Measurements from ENCODE around the gene TCF15. TPM values are rescaled to one million over a fixed set of nuclear protein-coding genes. Genes with fewer than 3 reads are reported as not detected.
A peak's percentile ranks its signal among the peaks of the same experiment; 100 is the strongest.

Gene TCF15
- total RNA-seq, 1 donor from 2014 or later, result 2.1 TPM

GRCh38 chr20:651713-652614 lies 41.9 kb upstream of the TCF15 start:
- H3K27ac ChIP-seq (ENCODE audit: low read depth, low read length), result peak overlapping the region; percentile 85
- peaks cover 23 to 28% (median 26%) of the 10 kb centered on the region in 3 donors for H3K4me1 ChIP-seq (ENCODE audit: control insufficient read depth in 3 of 3, insufficient read depth in 3 of 3, low read length in 3 of 3)
- peak overlapping the region; percentile 87 to 99 (median 93) for H3K4me3 ChIP-seq (ENCODE audit: low read length in 3 of 3)
- no peaks in the 10 kb centered on the region for H3K27me3 ChIP-seq (ENCODE audit: control insufficient read depth in 3 of 3, insufficient read depth in 3 of 3, low read length in 3 of 3)
- H3K9ac ChIP-seq (ENCODE audit: low read depth in 1 of 3, low read length in 3 of 3), result peak overlapping the region; percentile 79 to 92 (median 82)
- H3K36me3 ChIP-seq (ENCODE audit: control insufficient read depth in 3 of 3, insufficient read depth in 3 of 3, low read length in 3 of 3), result peaks cover 31 to 36% (median 32%) of the 10 kb centered on the region in 3 donors
- peaks cover 0 to 4% (median 0%) of the 10 kb centered on the region in 3 donors for H3K9me3 ChIP-seq (ENCODE audit: control insufficient read depth in 3 of 3, low read length in 3 of 3)

GRCh38 chr20:650954-651353 lies 40.8 kb upstream of the TCF15 start:
- no peak overlapping the region for H3K4me3 ChIP-seq (ENCODE audit: low read length in 3 of 3)

GRCh38 chr20:650281-650680 lies 40.2 kb upstream of the TCF15 start:
- Histone ChIP-seq H3K4me1 (ENCODE audit: control insufficient read depth in 3 of 3, insufficient read depth in 3 of 3, low read length in 3 of 3) (peaks cover 23 to 34% (median 34%) of the 10 kb centered on the region in 3 donors), H3K27ac (ENCODE audit: low read depth, low read length) (no peak overlapping the region), H3K36me3 (ENCODE audit: control insufficient read depth in 3 of 3, insufficient read depth in 3 of 3, low read length in 3 of 3) (peaks cover 33 to 40% (median 35%) of the 10 kb centered on the region in 3 donors), H3K9me3 (ENCODE audit: control insufficient read depth in 3 of 3, low read length in 3 of 3) (peaks cover 0 to 4% (median 0%) of the 10 kb centered on the region in 3 donors), H3K4me3 (ENCODE audit: low read length in 3 of 3) (no peak overlapping the region), H3K27me3 (ENCODE audit: control insufficient read depth in 3 of 3, insufficient read depth in 3 of 3, low read length in 3 of 3) (no peaks in the 10 kb centered on the region), H3K9ac (ENCODE audit: low read depth in 1 of 3, low read length in 3 of 3) (no peak overlapping the region)

More at GRCh38 chr20:650954-651353, 40.8 kb upstream of the TCF15 start:
- Histone ChIP-seq H3K9ac (ENCODE audit: low read depth in 1 of 3, low read length in 3 of 3) (no peak overlapping the region), H3K4me1 (ENCODE audit: control insufficient read depth in 3 of 3, insufficient read depth in 3 of 3, low read length in 3 of 3) (peaks cover 23 to 28% (median 28%) of the 10 kb centered on the region in 3 donors), H3K9me3 (ENCODE audit: control insufficient read depth in 3 of 3, low read length in 3 of 3) (peaks cover 0 to 4% (median 0%) of the 10 kb centered on the region in 3 donors), H3K27me3 (ENCODE audit: control insufficient read depth in 3 of 3, insufficient read depth in 3 of 3, low read length in 3 of 3) (no peaks in the 10 kb centered on the region), H3K27ac (ENCODE audit: low read depth, low read length) (no peak overlapping the region), H3K36me3 (ENCODE audit: control insufficient read depth in 3 of 3, insufficient read depth in 3 of 3, low read length in 3 of 3) (peaks cover 33 to 40% (median 35%) of the 10 kb centered on the region in 3 donors)

GRCh38 chr20:647479-648019 lies 37.4 kb upstream of the TCF15 start:
- Histone ChIP-seq H3K27me3 (ENCODE audit: control insufficient read depth in 3 of 3, insufficient read depth in 3 of 3, low read length in 3 of 3) (peaks cover 0 to 15% (median 9%) of the 10 kb centered on the region in 3 donors), H3K9ac (ENCODE audit: low read depth in 1 of 3, low read length in 3 of 3) (no peak overlapping the region), H3K36me3 (ENCODE audit: control insufficient read depth in 3 of 3, insufficient read depth in 3 of 3, low read length in 3 of 3) (peaks cover 33 to 40% (median 35%) of the 10 kb centered on the region in 3 donors), H3K27ac (ENCODE audit: low read depth, low read length) (no peak overlapping the region), H3K9me3 (ENCODE audit: control insufficient read depth in 3 of 3, low read length in 3 of 3) (peaks cover 0 to 4% (median 0%) of the 10 kb centered on the region in 3 donors), H3K4me3 (ENCODE audit: low read length in 3 of 3) (no peak overlapping the region), H3K4me1 (ENCODE audit: control insufficient read depth in 3 of 3, insufficient read depth in 3 of 3, low read length in 3 of 3) (peaks cover 16 to 32% (median 27%) of the 10 kb centered on the region in 3 donors)

GRCh38 chr20:646868-647233 lies 36.7 kb upstream of the TCF15 start:
- H3K9me3 ChIP-seq (ENCODE audit: control insufficient read depth in 3 of 3, low read length in 3 of 3), result peaks cover 0 to 4% (median 0%) of the 10 kb centered on the region in 3 donors
- no peak overlapping the region for H3K9ac ChIP-seq (ENCODE audit: low read depth in 1 of 3, low read length in 3 of 3)
- H3K4me1 ChIP-seq (ENCODE audit: control insufficient read depth in 3 of 3, insufficient read depth in 3 of 3, low read length in 3 of 3), result peaks cover 10 to 26% (median 20%) of the 10 kb centered on the region in 3 donors
- no peak overlapping the region for H3K27ac ChIP-seq (ENCODE audit: low read depth, low read length)
- H3K27me3 ChIP-seq (ENCODE audit: control insufficient read depth in 3 of 3, insufficient read depth in 3 of 3, low read length in 3 of 3), result peaks cover 0 to 15% (median 11%) of the 10 kb centered on the region in 3 donors
- peaks cover 33 to 40% (median 35%) of the 10 kb centered on the region in 3 donors for H3K36me3 ChIP-seq (ENCODE audit: control insufficient read depth in 3 of 3, insufficient read depth in 3 of 3, low read length in 3 of 3)
- H3K4me3 ChIP-seq (ENCODE audit: low read length in 3 of 3), result no peak overlapping the region

GRCh38 chr20:646107-646867 lies 36.2 kb upstream of the TCF15 start:
- Histone ChIP-seq H3K27ac (ENCODE audit: low read depth, low read length) (no peak overlapping the region), H3K4me3 (ENCODE audit: low read length in 3 of 3) (no peak overlapping the region)

GRCh38 chr20:645318-646106 lies 35.4 kb upstream of the TCF15 start:
- peak overlapping the region in 1 of 3 donors; percentile 13 for H3K4me3 ChIP-seq (ENCODE audit: low read length in 3 of 3)
- H3K27ac ChIP-seq (ENCODE audit: low read depth, low read length), result no peak overlapping the region

More at GRCh38 chr20:646107-646867, 36.2 kb upstream of the TCF15 start:
- Histone ChIP-seq H3K9ac (ENCODE audit: low read depth in 1 of 3, low read length in 3 of 3) (peak overlapping the region in 1 of 3 donors; percentile 33), H3K9me3 (ENCODE audit: control insufficient read depth in 3 of 3, low read length in 3 of 3) (peaks cover 0 to 4% (median 0%) of the 10 kb centered on the region in 3 donors), H3K4me1 (ENCODE audit: control insufficient read depth in 3 of 3, insufficient read depth in 3 of 3, low read length in 3 of 3) (peaks cover 8 to 23% (median 17%) of the 10 kb centered on the region in 3 donors), H3K27me3 (ENCODE audit: control insufficient read depth in 3 of 3, insufficient read depth in 3 of 3, low read length in 3 of 3) (peaks cover 0 to 15% (median 11%) of the 10 kb centered on the region in 3 donors), H3K36me3 (ENCODE audit: control insufficient read depth in 3 of 3, insufficient read depth in 3 of 3, low read length in 3 of 3) (peaks cover 33 to 40% (median 35%) of the 10 kb centered on the region in 3 donors)

GRCh38 chr20:644692-645317 lies 34.7 kb upstream of the TCF15 start:
- peak overlapping the region in 1 of 3 donors; percentile 33 for H3K9ac ChIP-seq (ENCODE audit: low read depth in 1 of 3, low read length in 3 of 3)
- no peak overlapping the region for H3K27ac ChIP-seq (ENCODE audit: low read depth, low read length)
- no peak overlapping the region for H3K4me3 ChIP-seq (ENCODE audit: low read length in 3 of 3)
- H3K4me1 ChIP-seq (ENCODE audit: control insufficient read depth in 3 of 3, insufficient read depth in 3 of 3, low read length in 3 of 3), result peaks cover 5 to 20% (median 11%) of the 10 kb centered on the region in 3 donors
- H3K9me3 ChIP-seq (ENCODE audit: control insufficient read depth in 3 of 3, low read length in 3 of 3), result peaks cover 0 to 4% (median 0%) of the 10 kb centered on the region in 3 donors
- peaks cover 0 to 15% (median 11%) of the 10 kb centered on the region in 3 donors for H3K27me3 ChIP-seq (ENCODE audit: control insufficient read depth in 3 of 3, insufficient read depth in 3 of 3, low read length in 3 of 3)
- peaks cover 24 to 27% (median 24%) of the 10 kb centered on the region in 3 donors for H3K36me3 ChIP-seq (ENCODE audit: control insufficient read depth in 3 of 3, insufficient read depth in 3 of 3, low read length in 3 of 3)

More at GRCh38 chr20:645318-646106, 35.4 kb upstream of the TCF15 start:
- Histone ChIP-seq H3K36me3 (ENCODE audit: control insufficient read depth in 3 of 3, insufficient read depth in 3 of 3, low read length in 3 of 3) (peaks cover 29 to 34% (median 30%) of the 10 kb centered on the region in 3 donors), H3K27me3 (ENCODE audit: control insufficient read depth in 3 of 3, insufficient read depth in 3 of 3, low read length in 3 of 3) (peaks cover 0 to 15% (median 11%) of the 10 kb centered on the region in 3 donors), H3K4me1 (ENCODE audit: control insufficient read depth in 3 of 3, insufficient read depth in 3 of 3, low read length in 3 of 3) (peaks cover 5 to 20% (median 11%) of the 10 kb centered on the region in 3 donors), H3K9me3 (ENCODE audit: control insufficient read depth in 3 of 3, low read length in 3 of 3) (peaks cover 0 to 4% (median 0%) of the 10 kb centered on the region in 3 donors), H3K9ac (ENCODE audit: low read depth in 1 of 3, low read length in 3 of 3) (peak overlapping the region in 1 of 3 donors; percentile 33)

All from skeletal muscle tissue (tissue), 4 donors.